OCI-M2 (cell line): Measurements from ENCODE around the gene MYH14.
"Not testable (repeated sequence)": the region's sequence is repeated elsewhere in the genome, so short reads cannot be mapped to it uniquely, and the experiment has no call there.

Source experiments
- DNase-seq: peaks from one replicate; lab custom pipeline; 2025; ENCODE audit not compliant: unreplicated experiment; lab: John Stamatoyannopoulos, UW

Gene MYH14

GRCh38 chr19:50330365-50331078 is 127.1 kb downstream of the MYH14 start:
- peak; percentile 92 for DNase-seq

- DNase-seq, result no peak
Observed at GRCh38 chr19:50331221-50331993, 128.0 kb downstream of the MYH14 start.

- no peak for DNase-seq
Observed at GRCh38 chr19:50331994-50332243, 128.5 kb downstream of the MYH14 start.

- no peak for DNase-seq
Observed at GRCh38 chr19:50332244-50333038, 129.0 kb downstream of the MYH14 start.

GRCh38 chr19:50333235-50333736 is 129.9 kb downstream of the MYH14 start:
- DNase-seq, result peak; percentile 96

GRCh38 chr19:50333737-50334617 is 130.6 kb downstream of the MYH14 start:
- no peak for DNase-seq

- DNase-seq, result no peak
Observed at GRCh38 chr19:50334741-50335421, 131.5 kb downstream of the MYH14 start.

- not testable (repeated sequence) for DNase-seq
Observed at GRCh38 chr19:50337031-50337430, 133.6 kb downstream of the MYH14 start.

- DNase-seq, result no peak
Observed at GRCh38 chr19:50340331-50340730, 136.9 kb downstream of the MYH14 start.

GRCh38 chr19:50341091-50341564 is 137.7 kb downstream of the MYH14 start:
- no peak for DNase-seq

GRCh38 chr19:50344661-50345318 is 141.4 kb downstream of the MYH14 start:
- no peak for DNase-seq

GRCh38 chr19:50347089-50347581 is 143.7 kb downstream of the MYH14 start:
- DNase-seq, result not testable (repeated sequence)

- no peak for DNase-seq
Observed at GRCh38 chr19:50349277-50350057, 146.0 kb downstream of the MYH14 start.

GRCh38 chr19:50352242-50352641 is 148.8 kb downstream of the MYH14 start:
- DNase-seq, result no peak

GRCh38 chr19:50353487-50353880 is 150.1 kb downstream of the MYH14 start:
- DNase-seq, result not testable (repeated sequence)

GRCh38 chr19:50356691-50357177 is 153.3 kb downstream of the MYH14 start:
- DNase-seq, result no peak

- peak; percentile 77 for DNase-seq
Observed at GRCh38 chr19:50357178-50358100, 154.0 kb downstream of the MYH14 start.
